ENCODE results near the gene PTDSS2. TPM values are rescaled to one million over a fixed set of nuclear protein-coding genes. Genes with fewer than 3 reads are reported as not detected.

PTDSS2 gene
- total and polyA plus RNA-seq, 2 donors from 2014 or later = 28.5 to 37.7 TPM

GRCh38 chr11:452916-453527, 2.9 kb downstream of the PTDSS2 start:
- H3K9me3 ChIP-seq (ENCODE audit: control insufficient read depth in 2 of 3, insufficient read depth in 1 of 3, low read length in 3 of 3) = no peaks in the 10 kb centered on the region
- no peak overlapping the region for H3K4me3 ChIP-seq (ENCODE audit: low read length in 3 of 3)
- FAIRE-seq (no peak), DNase-seq (no peak)
- peaks cover 0 to 9% (median 5%) of the 10 kb centered on the region in 3 donors for H3K36me3 ChIP-seq (ENCODE audit: control insufficient read depth in 2 of 3, insufficient read depth in 3 of 3, low read length in 3 of 3)
- intact Hi-C loops (cut with DNase I) = no loop called here
- H3K27me3 ChIP-seq (ENCODE audit: control insufficient read depth, insufficient read depth, low read length) = no peaks in the 10 kb centered on the region
- H3K9ac ChIP-seq (ENCODE audit: low read length in 3 of 3) = no peak overlapping the region
- peaks cover 0 to 26% (median 0%) of the 10 kb centered on the region in 3 donors for H3K4me1 ChIP-seq (ENCODE audit: control insufficient read depth in 2 of 3, insufficient read depth in 2 of 3, low read depth in 1 of 3, low read length in 3 of 3)
- H3K27ac ChIP-seq (ENCODE audit: low read depth in 2 of 2, low read length in 2 of 2) = no peak overlapping the region
- TF ChIP-seq CTCF (IDR thresholded peaks at IDR 0.05; ENCODE audit: borderline replicate concordance, extremely low read depth, insufficient read depth) = no peak

- DNase-seq (peak in 1 of 5 donors; percentile 68), FAIRE-seq (no peak)
- intact Hi-C loops (cut with DNase I) = no loop called here
- Histone ChIP-seq H3K27me3 (ENCODE audit: control insufficient read depth, insufficient read depth, low read length) (no peaks in the 10 kb centered on the region), H3K9ac (ENCODE audit: low read length in 3 of 3) (no peak overlapping the region), H3K4me3 (ENCODE audit: low read length in 3 of 3) (no peak overlapping the region), H3K36me3 (ENCODE audit: control insufficient read depth in 2 of 3, insufficient read depth in 3 of 3, low read length in 3 of 3) (peaks cover 0 to 9% (median 5%) of the 10 kb centered on the region in 3 donors), H3K9me3 (ENCODE audit: control insufficient read depth in 2 of 3, insufficient read depth in 1 of 3, low read length in 3 of 3) (no peaks in the 10 kb centered on the region), H3K4me1 (ENCODE audit: control insufficient read depth in 2 of 3, insufficient read depth in 2 of 3, low read depth in 1 of 3, low read length in 3 of 3) (peaks cover 0 to 22% (median 0%) of the 10 kb centered on the region in 3 donors), H3K27ac (ENCODE audit: low read depth in 2 of 2, low read length in 2 of 2) (no peak overlapping the region)
- no peak for TF ChIP-seq CTCF (IDR thresholded peaks at IDR 0.05; ENCODE audit: borderline replicate concordance, extremely low read depth, insufficient read depth)
Observed at GRCh38 chr11:453564-453963, 3.5 kb downstream of the PTDSS2 start.

- no peaks in the 10 kb centered on the region for H3K27me3 ChIP-seq (ENCODE audit: control insufficient read depth, insufficient read depth, low read length)
- no peak for FAIRE-seq
- H3K9me3 ChIP-seq (ENCODE audit: control insufficient read depth in 2 of 3, insufficient read depth in 1 of 3, low read length in 3 of 3) = no peaks in the 10 kb centered on the region
- DNase-seq = no peak
- H3K27ac ChIP-seq (ENCODE audit: low read depth in 2 of 2, low read length in 2 of 2) = no peak overlapping the region
- TF ChIP-seq CTCF (IDR thresholded peaks at IDR 0.05; ENCODE audit: borderline replicate concordance, extremely low read depth, insufficient read depth) = no peak
- H3K36me3 ChIP-seq (ENCODE audit: control insufficient read depth in 2 of 3, insufficient read depth in 3 of 3, low read length in 3 of 3) = peaks cover 0 to 9% (median 5%) of the 10 kb centered on the region in 3 donors
- H3K4me1 ChIP-seq (ENCODE audit: control insufficient read depth in 2 of 3, insufficient read depth in 2 of 3, low read depth in 1 of 3, low read length in 3 of 3) = peaks cover 0 to 19% (median 0%) of the 10 kb centered on the region in 3 donors
- H3K4me3 ChIP-seq (ENCODE audit: low read length in 3 of 3) = no peak overlapping the region
- intact Hi-C loops (cut with DNase I) = no loop called here
- H3K9ac ChIP-seq (ENCODE audit: low read length in 3 of 3) = no peak overlapping the region
Observed at GRCh38 chr11:454043-454442, 4.0 kb downstream of the PTDSS2 start.
